ENCODE results near the gene ETHE1. TPM values are rescaled to one million over a fixed set of nuclear protein-coding genes. Genes with fewer than 3 reads are reported as not detected.
A peak's percentile ranks its signal among the peaks of the same experiment; 100 is the strongest.

ETHE1 gene
- polyA plus RNA-seq, 4 donors = 25.9 to 31.4 (median 26.7) TPM

- no peak for DNase-seq (ENCODE audit: low read depth in 4 of 4, low spot score in 2 of 4)
These were observed 58.4 kb downstream of the ETHE1 start for GRCh38 chr19:43468354-43469159.

GRCh38 chr19:43467730-43468129 lies 59.3 kb downstream of the ETHE1 start:
- no peak for DNase-seq (ENCODE audit: low read depth in 4 of 4, low spot score in 2 of 4)

- DNase-seq (ENCODE audit: low read depth in 4 of 4, low spot score in 2 of 4) = no peak
These were observed 59.7 kb downstream of the ETHE1 start for GRCh38 chr19:43467276-43467675.

- DNase-seq (ENCODE audit: low read depth in 4 of 4, low spot score in 2 of 4) = no peak
These were observed 60.2 kb downstream of the ETHE1 start for GRCh38 chr19:43466793-43467192.

DNA sequence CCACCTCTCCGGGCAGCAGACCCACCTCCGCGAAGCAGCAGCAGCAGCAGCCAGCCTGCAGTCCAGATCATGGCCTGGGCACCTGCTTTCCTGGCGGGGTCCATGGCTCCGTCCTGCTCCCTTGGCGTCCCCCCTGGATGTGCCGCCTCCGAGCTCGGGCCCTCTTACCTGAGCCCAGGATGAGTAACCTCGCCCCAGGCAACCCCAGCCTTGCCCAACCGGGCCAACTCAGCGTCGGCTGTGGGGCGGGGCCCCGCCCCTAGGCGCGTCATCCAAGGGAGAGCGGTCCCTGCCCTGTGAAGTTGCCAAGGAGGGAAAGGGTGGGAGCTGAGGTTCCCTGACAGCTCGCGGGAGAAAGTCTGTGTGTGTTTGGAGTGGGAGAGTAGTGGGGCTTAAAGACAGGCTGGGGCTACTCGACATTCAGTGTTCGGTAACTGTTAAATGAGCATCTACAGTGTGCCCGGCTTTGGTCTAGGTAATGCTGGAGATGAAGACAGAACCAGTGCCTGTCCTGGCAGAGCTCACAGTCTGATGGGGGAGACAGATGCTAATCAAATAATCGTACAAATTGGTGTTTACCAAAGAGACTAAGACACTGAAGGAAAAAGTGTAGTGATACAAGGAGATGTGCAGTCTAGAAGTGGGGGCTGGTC lies 61.4 kb downstream of the ETHE1 start, which contains the start of gene LYPD3:
Gene LYPD3, minus strand, starts transcription at position 141 of the 653 bp plus-strand sequence. Its CDS starts 37 bp downstream, at position 104.
- no peak for DNase-seq (ENCODE audit: low read depth in 4 of 4, low spot score in 2 of 4)

GRCh38 chr19:43464134-43464775 lies 62.7 kb downstream of the ETHE1 start:
- peak in 1 of 4 donors; percentile 55 for DNase-seq (ENCODE audit: low read depth in 4 of 4, low spot score in 2 of 4)

DNA sequence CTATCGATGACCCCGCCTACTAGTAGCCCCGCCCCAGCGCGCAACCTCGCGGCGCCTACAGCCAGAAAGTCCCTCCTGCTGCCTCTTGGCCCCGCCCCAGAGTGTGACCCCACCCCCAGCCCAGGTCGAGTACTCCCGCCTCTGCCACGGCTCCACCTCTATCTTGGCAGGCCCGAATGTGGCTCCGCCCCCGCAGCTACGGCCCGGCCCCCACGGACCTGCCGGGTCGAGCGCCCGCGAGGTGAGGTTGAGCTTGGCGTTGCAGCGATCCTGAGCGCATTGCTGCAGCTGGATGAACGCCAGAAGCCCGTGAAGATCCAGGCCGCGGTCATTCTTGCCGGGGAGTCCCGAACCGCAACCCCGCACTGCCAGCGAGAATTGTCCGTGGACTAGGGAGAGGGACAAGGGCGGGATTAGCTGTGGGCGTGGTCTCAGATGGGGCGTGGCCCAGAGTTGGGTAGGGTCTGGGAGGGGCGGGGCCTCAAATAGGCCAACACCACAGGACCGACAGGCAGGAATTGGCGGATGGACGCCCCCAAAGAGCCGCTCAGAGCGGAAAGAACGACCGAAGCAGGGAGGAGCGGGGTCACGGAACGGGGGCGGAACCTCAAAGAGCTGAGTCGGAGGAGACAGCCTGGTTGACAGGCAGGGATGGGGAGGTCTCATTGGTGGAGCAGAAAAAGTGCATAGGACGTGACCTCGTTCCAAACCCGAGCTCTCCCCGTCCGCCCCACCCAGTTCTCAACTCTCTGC lies 63.4 kb downstream of the ETHE1 start:
- peak; percentile 88 to 95 (median 88) for DNase-seq (ENCODE audit: low read depth in 4 of 4, low spot score in 2 of 4)

- DNase-seq (ENCODE audit: low read depth in 4 of 4, low spot score in 2 of 4) = no peak
These were observed 64.1 kb downstream of the ETHE1 start for GRCh38 chr19:43462785-43463380.

DNA sequence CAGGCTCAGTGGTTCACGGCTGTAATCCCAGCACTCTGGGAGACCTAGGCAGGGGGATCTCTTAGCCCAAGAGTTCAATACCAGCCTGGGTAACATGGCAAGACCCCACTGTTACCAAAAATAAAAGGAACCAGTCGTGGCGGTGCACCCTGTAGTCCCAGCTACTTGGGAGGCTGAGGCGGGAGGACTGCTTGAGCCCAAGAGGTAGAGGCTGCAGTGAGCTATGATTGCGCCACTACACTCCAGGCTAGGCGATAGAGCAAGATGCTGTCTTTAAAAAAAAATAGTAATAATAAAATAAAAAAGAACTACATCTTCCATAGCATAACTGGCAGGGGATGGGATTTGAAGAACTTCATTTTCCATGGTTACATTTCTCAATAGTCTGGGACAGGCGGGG lies 64.6 kb downstream of the ETHE1 start:
- DNase-seq (ENCODE audit: low read depth in 4 of 4, low spot score in 2 of 4) = no peak

- DNase-seq (ENCODE audit: low read depth in 4 of 4, low spot score in 2 of 4) = no peak
These were observed 65.7 kb downstream of the ETHE1 start for GRCh38 chr19:43461303-43461702.

DNA sequence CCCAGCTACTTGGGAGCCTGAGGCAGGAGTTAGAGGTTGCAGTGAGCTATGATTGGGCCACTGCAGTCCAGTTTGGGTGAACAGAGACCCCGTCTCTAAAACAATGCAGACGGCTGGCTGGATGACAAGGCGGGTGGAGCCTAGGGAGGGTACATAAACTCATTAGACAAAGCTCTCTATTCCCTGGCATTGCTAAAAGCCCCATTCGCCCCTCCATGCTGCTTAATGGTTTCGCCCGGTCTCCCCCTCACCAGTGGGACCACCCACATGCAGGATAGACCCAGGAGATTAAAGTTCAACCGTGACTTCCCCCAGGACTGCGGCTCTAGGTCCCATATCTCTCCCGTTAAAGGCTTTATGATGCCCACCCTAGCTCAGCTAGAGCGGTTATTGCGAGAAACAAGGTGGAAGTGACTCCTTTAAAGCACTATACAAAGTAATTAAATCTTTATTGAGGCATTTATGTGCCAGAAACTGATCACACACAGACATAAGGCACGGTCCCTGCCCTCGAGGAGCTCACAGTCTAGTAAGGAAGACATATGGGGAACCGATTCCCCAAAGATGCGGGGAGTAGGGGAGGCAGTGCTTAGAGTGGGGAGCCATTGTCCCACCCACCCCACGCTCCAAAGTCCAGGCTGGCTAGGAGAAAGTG lies 66.5 kb downstream of the ETHE1 start:
- DNase-seq (ENCODE audit: low read depth in 4 of 4, low spot score in 2 of 4) = no peak

DNA sequence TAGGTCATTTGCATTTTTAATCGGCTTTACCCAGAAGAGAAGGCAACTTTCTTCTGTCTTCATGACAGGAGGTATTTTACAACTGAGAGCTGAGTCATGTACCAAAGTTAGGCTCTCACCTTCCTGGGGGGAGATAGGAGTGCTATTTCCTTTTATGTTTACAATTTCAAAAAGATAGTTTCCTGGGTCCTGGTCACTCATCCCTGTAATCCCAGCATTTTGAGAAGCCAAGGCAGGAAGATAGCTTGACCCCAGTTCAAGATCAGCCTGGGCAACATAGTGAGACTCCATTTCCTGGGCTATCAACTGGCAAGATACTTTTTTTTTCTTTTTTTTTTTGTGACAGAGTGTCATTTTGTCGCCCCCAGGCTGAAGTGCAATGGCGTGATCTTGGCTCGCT lies 69.2 kb downstream of the ETHE1 start:
- no peak for DNase-seq (ENCODE audit: low read depth in 4 of 4, low spot score in 2 of 4)

Other genes starting within 250 kb of the ETHE1 start
- gene CD177, start 173.5 kb downstream of the ETHE1 start, polyA plus RNA-seq (ENCODE audit: insufficient read length in 4 of 4) = under 1 TPM in 2 of 4 donors, not detected in 2; 0.40 to 0.44 TPM
- under 1 TPM in 1 of 4 donors, not detected in 3; 0.06 TPM for gene TEX101, start 112.3 kb downstream of the ETHE1 start, polyA plus RNA-seq (ENCODE audit: insufficient read length in 4 of 4)
- gene LYPD3, start 61.6 kb downstream of the ETHE1 start, polyA plus RNA-seq (ENCODE audit: insufficient read length in 4 of 4) = 1 to 10 TPM; 1.4 to 3.4 (median 1.9) TPM
- 10 to 100 TPM in 2 of 4 donors, 1 to 10 TPM in 2; 7.1 to 14.1 (median 10.7) TPM for gene PHLDB3, start 22.5 kb downstream of the ETHE1 start, polyA plus RNA-seq (ENCODE audit: insufficient read length in 4 of 4)
- 1 to 10 TPM; 1.9 to 3.4 (median 2.4) TPM for gene ZNF575, start 6.0 kb upstream of the ETHE1 start, polyA plus RNA-seq (ENCODE audit: insufficient read length in 4 of 4)
- gene XRCC1, start 48.3 kb upstream of the ETHE1 start, polyA plus RNA-seq (ENCODE audit: insufficient read length in 4 of 4) = 10 to 100 TPM; 61.7 to 75.0 (median 62.2) TPM
- gene PINLYP, start 48.6 kb upstream of the ETHE1 start, polyA plus RNA-seq (ENCODE audit: insufficient read length in 4 of 4) = 10 to 100 TPM; 17.8 to 25.7 (median 18.7) TPM
- 10 to 100 TPM; 10.6 to 22.6 (median 16.5) TPM for gene IRGQ, start 68.9 kb upstream of the ETHE1 start, polyA plus RNA-seq (ENCODE audit: insufficient read length in 4 of 4)
- 10 to 100 TPM; 10.8 to 17.6 (median 13.7) TPM for gene ZNF576, start 69.4 kb upstream of the ETHE1 start, polyA plus RNA-seq (ENCODE audit: insufficient read length in 4 of 4)
- 1 to 10 TPM in 2 of 4 donors, under 1 TPM in 2; 0.31 to 2.4 (median 1.2) TPM for gene SRRM5, start 84.9 kb upstream of the ETHE1 start, polyA plus RNA-seq (ENCODE audit: insufficient read length in 4 of 4)
- 100 to 1,000 TPM in 3 of 4 donors, 10 to 100 TPM in 1; 85.7 to 145 (median 117) TPM for gene ZNF428, start 92.4 kb upstream of the ETHE1 start, polyA plus RNA-seq (ENCODE audit: insufficient read length in 4 of 4)
- 10 to 100 TPM; 43.2 to 56.9 (median 54.9) TPM for gene CADM4, start 112.6 kb upstream of the ETHE1 start, polyA plus RNA-seq (ENCODE audit: insufficient read length in 4 of 4)
- 10 to 100 TPM in 2 of 4 donors, 1 to 10 TPM in 2; 6.7 to 14.2 (median 10.4) TPM for gene PLAUR, start 143.0 kb upstream of the ETHE1 start, polyA plus RNA-seq (ENCODE audit: insufficient read length in 4 of 4)
- gene IRGC, start 188.9 kb upstream of the ETHE1 start, polyA plus RNA-seq (ENCODE audit: insufficient read length in 4 of 4) = not detected
- 10 to 100 TPM; 35.7 to 77.9 (median 58.0) TPM for gene SMG9, start 227.8 kb upstream of the ETHE1 start, polyA plus RNA-seq (ENCODE audit: insufficient read length in 4 of 4)